MM.1S (cell line): ENCODE results near the gene AKAP13.

Source experiments
- DNase-seq: peaks from one replicate; pipeline ENCODE4 v3.0.0-alpha.2; 2015
- H2AFZ ChIP-seq: fragments of 300-600 bp; sonication (generic); 2 replicates; pipeline ENCODE4 v1.6.0; 2016; ENCODE audit warnings: antibody characterized with exemption, low read length
- H3F3A ChIP-seq: fragments of 300-600 bp; sonication (generic); 2 replicates; pipeline ENCODE4 v1.6.1; 2016; ENCODE audit warnings: mild to moderate bottlenecking, antibody characterized with exemption, low read length, moderate library complexity, mixed read lengths; ENCODE audit not compliant: insufficient read depth
- H3K27ac ChIP-seq: fragments of 300-600 bp; sonication (generic); 2 replicates; pipeline ENCODE4 v1.5.1; 2016; ENCODE audit warnings: mild to moderate bottlenecking, low read length
- H3K27me3 ChIP-seq: fragments of 300-600 bp; sonication (generic); replicated peaks from 2 replicates; pipeline ENCODE4 v1.6.0; 2016; ENCODE audit warnings: low read length; ENCODE audit not compliant: insufficient read depth
- H3K36me3 ChIP-seq: fragments of 300-600 bp; sonication (generic); replicated peaks from 2 replicates; pipeline ENCODE4 v1.6.1; 2016; ENCODE audit warnings: mild to moderate bottlenecking, low read length, mixed read lengths; ENCODE audit not compliant: insufficient read depth
- H3K4me1 ChIP-seq: fragments of 300-600 bp; sonication (generic); 2 replicates; pipeline ENCODE4 v1.6.1; 2016; ENCODE audit warnings: low read length, mixed read lengths
- H3K4me2 ChIP-seq: fragments of 300-600 bp; sonication (generic); 2 replicates; pipeline ENCODE4 v1.6.0; 2016; ENCODE audit warnings: low read depth, low read length
- H3K4me3 ChIP-seq: fragments of 300-600 bp; sonication (generic); 2 replicates; pipeline ENCODE4 v1.5.1; 2016; ENCODE audit warnings: low read length, mixed read lengths
- H3K79me2 ChIP-seq: fragments of 300-600 bp; sonication (generic); 2 replicates; pipeline ENCODE4 v1.6.1; 2016; ENCODE audit warnings: mixed run types, low read length, mixed read lengths
- H3K9ac ChIP-seq: fragments of 300-600 bp; sonication (generic); 2 replicates; pipeline ENCODE4 v1.6.1; 2016; ENCODE audit warnings: low read length, mixed read lengths
- H3K9me2 ChIP-seq: fragments of 300-600 bp; sonication (generic); replicated peaks from 2 replicates; pipeline ENCODE4 v1.6.1; 2016; ENCODE audit warnings: mild to moderate bottlenecking, low read length, mixed read lengths; ENCODE audit not compliant: insufficient read depth
- H3K9me3 ChIP-seq: fragments of 300-600 bp; sonication (generic); replicated peaks from 2 replicates; pipeline ENCODE4 v1.6.1; 2016; ENCODE audit warnings: mild to moderate bottlenecking, low read length, mixed read lengths; ENCODE audit not compliant: insufficient read depth
- H4K20me1 ChIP-seq: fragments of 300-600 bp; sonication (generic); 2 replicates; pipeline ENCODE4 v1.6.1; 2016; ENCODE audit warnings: mild to moderate bottlenecking, low read length, moderate library complexity, mixed read lengths; ENCODE audit not compliant: insufficient read depth
- CTCF ChIP-seq: fragments of 300-600 bp; sonication (generic); IDR thresholded peaks from 2 replicates; pipeline ENCODE4 v1.5.1; 2016; ENCODE audit warnings: antibody characterized with exemption, low read length, mixed read lengths
- EZH2 ChIP-seq: fragments of 300-600 bp; sonication (generic); optimal IDR thresholded peaks from 2 replicates; pipeline ENCODE3; 2017; ENCODE audit warnings: low read depth, mild to moderate bottlenecking, antibody characterized with exemption, low read length, mixed read lengths
- EZH2phosphoT487 ChIP-seq: fragments of 300-600 bp; sonication (generic); IDR thresholded peaks from 2 replicates; pipeline ENCODE4 v1.6.1; 2018; ENCODE audit warnings: antibody characterized with exemption, low read length

AKAP13 gene

DNA sequence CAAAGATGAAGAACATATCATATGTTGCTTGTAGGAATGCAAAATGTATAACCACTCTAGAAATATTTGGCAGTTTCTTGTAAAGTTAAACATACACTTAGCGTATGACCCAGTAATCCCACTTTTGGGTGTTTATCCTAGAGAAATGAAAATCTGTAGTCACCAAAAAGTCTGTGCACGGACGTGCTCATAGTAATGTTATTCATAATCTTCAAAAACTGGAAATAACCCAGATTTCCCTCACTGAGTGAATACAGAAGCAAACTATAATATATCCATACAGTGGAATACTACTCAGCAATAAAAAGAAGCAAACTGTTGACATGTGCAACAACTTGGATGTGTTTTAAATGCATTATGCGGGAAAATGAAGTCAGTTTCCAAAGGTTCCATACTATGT is 155.9 kb downstream of the AKAP13 start:
- Histone ChIP-seq H3K4me1 (peaks cover 22% of the 10 kb centered on the region), H3K27ac (no peak overlapping the region)

GRCh38 chr15:85539491-85539890 is 159.1 kb downstream of the AKAP13 start:
- Histone ChIP-seq H3K9ac (no peak overlapping the region), H2AFZ (no peak overlapping the region), H3K27me3 (no peaks in the 10 kb centered on the region), H4K20me1 (no peaks in the 10 kb centered on the region), H3K4me1 (peaks cover 15% of the 10 kb centered on the region), H3K4me3 (no peak overlapping the region), H3F3A (no peaks in the 10 kb centered on the region), H3K27ac (no peak overlapping the region), H3K4me2 (no peak overlapping the region), H3K36me3 (no peaks in the 10 kb centered on the region), H3K79me2 (no peaks in the 10 kb centered on the region), H3K9me2 (no peaks in the 10 kb centered on the region), H3K9me3 (no peaks in the 10 kb centered on the region)
- peak; percentile 23 for DNase-seq
- no peak for TF ChIP-seq EZH2
- TF ChIP-seq EZH2phosphoT487, result no peak
- no peak for TF ChIP-seq CTCF

More for the DNA sequence above, 155.9 kb downstream of the AKAP13 start:
- DNase-seq, result no peak
- no peaks in the 10 kb centered on the region for H3K79me2 ChIP-seq
- H3K36me3 ChIP-seq, result no peaks in the 10 kb centered on the region
- no peaks in the 10 kb centered on the region for H3K9me3 ChIP-seq
- no peak overlapping the region for H2AFZ ChIP-seq
- no peaks in the 10 kb centered on the region for H3K27me3 ChIP-seq
- no peak for TF ChIP-seq EZH2
- no peak for TF ChIP-seq CTCF
- TF ChIP-seq EZH2phosphoT487, result no peak
- no peak overlapping the region for H3K9ac ChIP-seq
- H3F3A ChIP-seq, result peaks cover 3% of the 10 kb centered on the region; the same call in 1 of the 2 replicates
- no peaks in the 10 kb centered on the region for H3K9me2 ChIP-seq
- H3K4me3 ChIP-seq, result no peak overlapping the region
- H3K4me2 ChIP-seq, result no peak overlapping the region
- H4K20me1 ChIP-seq, result no peaks in the 10 kb centered on the region

GRCh38 chr15:85540085-85540797 is 159.8 kb downstream of the AKAP13 start:
- Histone ChIP-seq H3K79me2 (no peaks in the 10 kb centered on the region), H4K20me1 (no peaks in the 10 kb centered on the region), H3K9ac (no peak overlapping the region), H3K4me1 (peaks cover 9% of the 10 kb centered on the region), H3F3A (no peaks in the 10 kb centered on the region), H3K27ac (no peak overlapping the region), H3K9me3 (no peaks in the 10 kb centered on the region), H3K27me3 (no peaks in the 10 kb centered on the region), H2AFZ (no peak overlapping the region), H3K9me2 (no peaks in the 10 kb centered on the region), H3K36me3 (no peaks in the 10 kb centered on the region), H3K4me3 (no peak overlapping the region), H3K4me2 (no peak overlapping the region)
- DNase-seq, result no peak
- TF ChIP-seq EZH2phosphoT487, result no peak
- TF ChIP-seq EZH2, result no peak
- TF ChIP-seq CTCF, result no peak
